Iris pigment epithelial cell (primary cell): ENCODE data around the gene PHF21A.

Source experiments
- DNase-seq: peaks from one replicate; pipeline ENCODE4 v3.0.0-alpha.2; 2011; ENCODE audit warnings: low read depth

Gene PHF21A

GRCh38 chr11:46075928-46076327 is 45.3 kb downstream of the PHF21A start:
- no peak for DNase-seq

DNA sequence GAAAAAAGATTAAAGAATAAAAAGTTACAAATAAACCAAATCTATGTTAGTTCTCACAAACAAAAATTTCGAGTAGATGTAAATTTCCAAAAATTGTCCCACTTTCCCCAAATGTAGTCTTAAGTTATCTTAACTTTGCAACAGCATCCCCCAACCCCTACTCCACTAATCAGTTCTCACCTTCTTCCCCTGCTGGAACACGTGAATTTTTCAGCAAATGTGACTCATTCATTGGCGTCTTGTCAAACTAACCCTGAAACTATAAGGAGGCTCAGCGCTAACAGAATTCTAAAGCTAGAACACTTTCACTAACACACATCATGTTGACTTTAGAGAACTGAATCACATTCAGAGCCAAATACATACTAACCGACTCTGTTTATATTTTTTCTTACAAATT is 46.1 kb downstream of the PHF21A start:
- peak; percentile 80 for DNase-seq

GRCh38 chr11:46073632-46074031 is 47.6 kb downstream of the PHF21A start:
- DNase-seq: no peak

GRCh38 chr11:46072172-46072964 is 48.9 kb downstream of the PHF21A start:
- no peak for DNase-seq

GRCh38 chr11:46071091-46071490 is 50.2 kb downstream of the PHF21A start:
- no peak for DNase-seq

GRCh38 chr11:46069595-46069994 is 51.7 kb downstream of the PHF21A start:
- DNase-seq: no peak

GRCh38 chr11:46066335-46066734 is 54.9 kb downstream of the PHF21A start:
- DNase-seq: no peak

GRCh38 chr11:46065681-46066080 is 55.6 kb downstream of the PHF21A start:
- no peak for DNase-seq

DNA sequence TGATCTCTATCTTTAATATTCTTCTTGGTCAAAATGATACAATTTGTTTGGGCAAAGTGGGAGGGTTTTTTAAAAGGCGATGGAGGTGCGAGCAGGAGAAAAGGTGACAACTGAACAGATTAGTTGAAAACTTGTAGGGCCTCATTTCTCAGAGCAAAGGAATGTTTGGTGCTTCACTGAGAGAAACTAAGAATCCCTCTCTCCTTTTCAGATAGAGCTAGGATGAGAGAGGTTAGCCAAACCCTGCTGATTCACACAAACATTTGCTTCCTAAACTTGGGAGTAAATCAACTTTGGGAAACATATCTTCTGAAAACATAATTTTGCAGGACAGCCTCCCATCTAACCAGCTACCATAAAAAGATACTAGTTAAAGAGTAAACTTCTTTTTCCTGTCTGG is 57.0 kb downstream of the PHF21A start:
- peak; percentile 15 for DNase-seq

DNA sequence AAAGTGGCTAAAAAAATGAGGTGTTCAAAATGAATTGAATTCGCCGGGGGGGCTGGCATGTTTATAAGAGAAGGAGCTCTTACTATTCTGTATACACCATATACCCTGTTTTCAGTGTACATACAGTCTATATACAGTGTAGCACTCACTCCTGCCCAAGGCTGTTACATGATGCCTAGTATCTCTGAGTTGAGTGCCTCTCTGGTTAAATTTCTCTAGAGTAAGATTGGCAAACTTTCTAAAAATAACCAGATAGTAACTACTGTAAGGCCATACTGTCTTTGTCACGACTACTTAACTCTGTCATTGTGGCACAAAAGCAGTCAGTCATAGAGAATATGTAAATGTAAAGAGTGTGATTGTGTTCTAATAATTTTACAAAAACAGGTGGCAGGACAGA is 58.1 kb downstream of the PHF21A start:
- no peak for DNase-seq

- no peak for DNase-seq
Measured at GRCh38 chr11:46060013-46060412, 61.2 kb downstream of the PHF21A start.

- no peak for DNase-seq
Measured at GRCh38 chr11:46057489-46057888, 63.8 kb downstream of the PHF21A start.

GRCh38 chr11:46055371-46055770 is 65.9 kb downstream of the PHF21A start:
- DNase-seq: peak; percentile 63

GRCh38 chr11:46051102-46051501 is 70.2 kb downstream of the PHF21A start:
- DNase-seq: no peak

GRCh38 chr11:46050662-46051061 is 70.6 kb downstream of the PHF21A start:
- no peak for DNase-seq

DNA sequence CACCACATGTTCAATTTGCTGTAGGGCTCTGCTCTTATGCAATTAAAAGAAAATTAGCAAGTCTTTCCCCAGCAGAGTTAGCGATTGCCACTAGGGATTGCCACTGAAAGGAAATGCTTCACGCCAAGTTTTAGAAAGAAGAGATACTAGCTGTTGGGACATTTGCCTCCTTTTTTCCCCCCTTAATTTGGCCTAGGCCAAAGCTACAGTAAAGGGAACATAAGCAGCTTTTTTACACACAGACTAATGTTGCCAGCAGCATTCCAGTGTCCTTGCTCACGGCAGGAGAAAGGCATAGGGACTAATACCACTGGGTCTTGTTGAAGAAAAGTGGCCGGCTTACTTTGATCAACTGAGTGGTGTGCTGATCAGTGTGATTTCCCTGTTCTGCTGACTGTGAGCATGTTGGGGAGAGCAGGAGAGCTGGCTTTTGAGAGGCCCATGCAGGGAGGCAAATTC is 71.2 kb downstream of the PHF21A start:
- DNase-seq: peak; percentile 87

DNA sequence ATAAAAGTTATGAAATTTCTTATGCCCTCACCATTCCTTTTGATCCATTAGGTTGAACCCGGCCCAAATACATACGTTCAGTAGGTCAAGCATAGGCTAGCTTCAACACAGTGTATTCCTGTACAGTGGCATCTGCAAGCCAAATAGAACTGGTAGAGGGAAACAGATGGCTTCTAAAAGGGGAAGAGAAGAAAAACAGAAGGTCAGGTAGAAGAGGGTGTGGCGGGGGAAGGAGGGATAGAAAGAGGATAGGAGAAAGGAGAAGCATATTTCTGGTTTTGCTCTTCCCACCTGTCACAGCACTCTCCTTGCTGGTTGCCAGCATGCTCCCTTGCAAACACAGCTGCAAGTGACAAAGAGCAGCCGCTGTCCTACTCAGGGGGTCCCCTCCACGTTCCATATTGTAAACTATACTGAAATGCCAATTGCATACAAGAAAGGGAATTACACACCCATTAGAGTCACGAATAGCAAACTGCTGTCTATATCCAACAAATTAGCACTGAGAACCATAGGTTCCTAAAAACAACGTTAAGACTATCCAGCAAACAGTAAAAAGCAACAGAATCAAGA is 71.8 kb downstream of the PHF21A start:
- no peak for DNase-seq

GRCh38 chr11:46048198-46048597 is 73.1 kb downstream of the PHF21A start:
- DNase-seq: no peak

- peak; percentile 75 for DNase-seq
Measured at GRCh38 chr11:46047520-46047919, 73.7 kb downstream of the PHF21A start.

DNA sequence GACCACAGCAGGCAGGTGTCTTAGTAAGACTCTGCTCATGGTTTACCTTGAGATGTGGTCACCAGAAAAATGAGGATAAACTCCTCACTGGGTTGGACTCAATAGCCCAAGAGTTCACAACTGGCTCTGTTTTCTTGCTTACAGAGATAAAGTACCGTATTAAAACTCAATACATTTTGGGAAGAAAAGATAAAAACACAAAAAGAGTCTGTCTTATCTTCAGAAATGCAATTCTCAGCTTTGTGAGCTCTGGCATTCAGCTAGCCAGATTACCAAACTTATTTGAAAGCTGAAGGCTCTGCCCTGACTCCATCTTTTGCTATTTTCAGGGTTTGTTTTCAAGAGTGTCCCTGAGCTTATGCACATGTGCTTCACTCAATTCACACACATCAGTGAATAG is 75.4 kb downstream of the PHF21A start:
- DNase-seq: no peak

DNA sequence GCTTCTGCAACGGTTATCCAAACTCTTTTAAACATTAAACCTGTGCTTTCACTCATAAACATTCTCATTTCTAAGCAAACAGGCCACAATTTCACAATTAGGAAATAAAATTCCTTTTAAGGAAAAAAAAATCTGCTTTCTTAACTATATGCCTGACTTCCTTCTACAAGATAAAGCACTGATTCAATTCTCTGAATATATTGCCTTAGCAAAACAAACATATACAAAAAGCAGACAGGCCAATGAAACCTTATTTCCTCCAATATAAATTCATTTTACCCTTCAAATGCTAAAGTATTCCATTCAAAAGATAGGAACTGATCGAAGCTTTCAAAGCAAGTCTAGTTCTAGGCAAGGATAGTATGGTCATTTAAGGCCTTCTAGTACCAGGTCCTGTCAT is 76.7 kb downstream of the PHF21A start:
- DNase-seq: no peak

DNA sequence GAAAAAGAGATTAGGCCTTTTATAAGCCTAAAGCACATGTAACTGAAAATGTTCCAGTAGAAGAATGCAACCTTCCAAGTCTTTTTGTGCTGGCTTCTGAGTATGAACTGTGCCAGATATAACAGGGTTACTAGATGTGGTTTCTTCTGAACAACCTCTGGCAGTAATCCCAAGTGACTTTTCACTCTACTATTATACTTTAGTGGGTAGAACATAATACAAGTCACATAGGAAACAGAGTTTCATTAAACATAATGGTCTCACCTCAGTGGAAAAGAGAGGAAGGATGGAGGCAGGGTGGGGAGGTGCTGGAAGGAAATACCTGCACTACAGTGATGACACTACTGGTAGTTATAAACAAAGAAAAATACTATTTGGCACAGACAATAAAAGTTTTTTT is 81.3 kb downstream of the PHF21A start:
- DNase-seq: peak; percentile 73

GRCh38 chr11:46038529-46038928 is 82.7 kb downstream of the PHF21A start:
- no peak for DNase-seq

DNA sequence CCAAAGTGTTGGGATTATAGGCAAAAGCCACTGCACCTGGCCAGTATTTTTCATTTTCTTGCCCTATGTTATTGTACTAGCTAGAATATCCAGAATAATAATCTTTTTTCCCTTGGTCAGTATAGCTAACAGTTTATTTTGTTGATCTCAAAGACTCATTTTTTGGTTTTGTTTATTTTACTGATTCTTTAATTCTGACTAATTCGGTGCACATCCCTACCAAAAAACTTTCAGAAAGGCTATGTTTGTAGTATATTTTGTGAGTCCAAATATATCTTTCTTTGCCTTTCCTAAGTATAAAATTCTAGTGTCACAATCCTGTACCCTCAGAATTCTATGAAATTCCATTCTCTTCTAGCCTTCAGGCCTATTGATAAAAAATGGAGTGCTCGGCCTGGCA is 84.3 kb downstream of the PHF21A start:
- no peak for DNase-seq
